GM10847 (cell line): ENCODE results near the gene HTR2A.

Source experiments
- POLR2A ChIP-seq: IDR thresholded peaks from 2 replicates; pipeline ENCODE4 v1.6.1; 2011; ENCODE audit not compliant: insufficient read length; ENCODE audit errors: extremely low read depth

The HTR2A gene

DNA sequence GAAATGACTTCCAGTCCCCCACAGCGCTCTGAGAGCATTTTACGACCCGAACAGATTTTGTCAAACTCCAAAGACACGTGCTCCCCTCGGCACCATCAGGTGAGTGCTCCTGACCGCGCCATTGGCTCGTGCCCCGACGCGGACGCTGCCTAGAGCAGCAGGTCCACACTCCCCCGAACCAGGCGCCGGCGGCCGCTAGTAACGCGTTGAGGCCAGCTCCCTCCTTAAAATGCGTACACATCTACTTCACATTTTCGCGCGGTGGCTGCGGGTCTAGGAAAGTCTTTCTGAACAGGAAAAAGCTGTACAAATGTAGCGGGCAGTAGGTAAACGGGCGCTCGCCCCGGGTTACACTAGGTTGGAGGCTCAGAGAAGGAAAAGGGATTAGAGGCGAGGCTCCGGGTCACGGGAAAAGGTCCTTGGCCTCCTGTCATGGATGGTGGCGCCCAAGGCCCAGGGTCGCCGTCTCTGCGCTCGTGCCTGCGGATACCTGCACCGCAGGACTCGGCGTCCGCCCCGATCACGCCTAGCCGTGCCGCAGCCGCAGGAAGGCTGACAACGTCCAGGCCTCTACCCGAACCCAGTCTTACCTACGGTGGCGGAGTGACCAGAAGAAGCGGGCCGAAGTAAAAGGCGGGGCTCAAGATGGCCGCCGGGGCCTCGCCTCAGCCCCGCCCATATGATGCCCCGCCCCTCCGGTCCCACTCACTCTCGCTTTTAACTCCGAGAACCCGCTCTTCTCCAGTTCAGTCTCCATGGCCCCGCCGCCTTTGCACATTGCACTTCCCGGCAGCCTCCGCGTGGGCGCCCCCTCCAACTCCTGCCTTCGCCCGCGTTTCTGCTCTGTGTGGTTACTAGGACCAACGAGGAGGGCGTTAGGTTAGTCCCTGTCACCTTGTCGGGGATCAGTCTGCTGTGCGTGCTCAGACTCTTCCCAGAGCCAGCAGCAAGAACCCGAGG, 100.1 kb downstream of the HTR2A start, which contains the start of gene ESD:
Gene ESD (minus strand): TSS at position 647 of the 960 bp plus-strand sequence. CDS start 5,748 bp downstream, outside the sequence.
- peak; percentile 64 for TF ChIP-seq POLR2A

DNA sequence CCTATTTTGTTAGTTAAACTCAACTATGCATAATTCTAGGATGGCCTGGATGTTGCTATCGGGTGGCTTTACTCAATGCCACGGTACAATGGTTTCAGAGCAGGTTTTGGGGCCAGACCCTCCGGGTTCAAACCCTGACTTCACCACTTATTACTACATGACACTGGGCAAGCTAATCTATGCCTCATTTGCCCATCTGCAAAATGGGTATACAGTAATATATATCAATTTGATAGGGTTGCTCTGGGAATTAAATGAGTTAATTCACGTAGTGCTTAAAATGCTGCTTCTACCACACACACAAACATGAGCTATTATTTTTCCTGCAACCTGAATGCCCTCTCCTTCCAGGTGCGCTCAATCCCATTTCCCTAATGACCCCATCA, 100.7 kb downstream of the HTR2A start:
- TF ChIP-seq POLR2A: no peak

GRCh38 chr13:46795321-46795720, 101.5 kb downstream of the HTR2A start:
- TF ChIP-seq POLR2A: no peak

DNA sequence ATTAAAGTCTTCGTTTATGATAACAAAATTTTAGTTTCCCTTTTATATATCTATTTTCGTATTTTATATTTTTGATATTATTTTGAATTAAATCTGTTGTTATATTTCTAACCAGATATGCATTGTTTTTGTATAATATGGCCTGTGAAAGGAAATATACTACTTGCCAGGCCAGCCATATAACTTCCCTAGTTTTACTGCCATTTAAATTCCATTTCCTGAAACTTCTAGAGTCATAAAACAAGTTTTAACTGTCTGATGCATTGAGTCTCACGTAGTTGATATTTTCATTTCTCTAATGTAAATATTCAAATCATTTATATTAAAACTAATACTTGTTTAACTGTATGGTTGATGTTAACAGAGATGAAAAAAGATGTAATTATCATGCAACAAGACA, 113.3 kb downstream of the HTR2A start:
- TF ChIP-seq POLR2A: no peak

DNA sequence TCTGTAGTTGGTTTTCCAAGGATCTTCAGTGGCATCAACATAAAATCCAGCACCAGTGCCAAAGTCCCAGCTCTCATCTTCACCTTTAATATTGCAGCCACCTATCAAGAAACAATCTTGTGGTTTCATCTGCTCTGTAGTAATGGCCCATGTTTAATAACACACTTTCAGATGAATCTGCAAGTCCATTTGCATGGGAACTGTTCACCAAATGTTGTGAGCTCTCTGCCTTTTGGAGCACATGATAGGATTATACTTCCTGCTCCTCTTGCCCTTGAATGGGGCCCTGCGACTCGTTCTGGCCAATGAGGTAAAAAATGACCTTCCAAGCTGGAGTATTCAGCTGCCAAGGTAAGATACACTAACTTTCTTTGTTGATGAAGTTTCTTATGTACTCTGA, 114.2 kb downstream of the HTR2A start:
- no peak for TF ChIP-seq POLR2A

- no peak for TF ChIP-seq POLR2A
These were observed 114.8 kb downstream of the HTR2A start for GRCh38 chr13:46782066-46782465.
